H1 (cell line): Measurements from ENCODE around the gene PLA2G4F.

ENCODE experiments used
- CBX5 ChIP-seq: fragments of 300-800, 300-1000 bp; sonication (generic); IDR thresholded peaks from 2 replicates; pipeline ENCODE4 v1.7.1; 2016; ENCODE audit warnings: antibody characterized with exemption, low read length, low read depth
- POLR2A ChIP-seq, 2 experiments: IDR thresholded peaks; 1 replicate in 1 of 2; 2 replicates in 1 of 2; pipeline ENCODE4 v1.6.1; 2011; ENCODE audit warnings: low read depth in 2 of 2, low read length in 2 of 2, mild to moderate bottlenecking in 2 of 2; ENCODE audit errors: control extremely low read depth in 1 of 2

DNA sequence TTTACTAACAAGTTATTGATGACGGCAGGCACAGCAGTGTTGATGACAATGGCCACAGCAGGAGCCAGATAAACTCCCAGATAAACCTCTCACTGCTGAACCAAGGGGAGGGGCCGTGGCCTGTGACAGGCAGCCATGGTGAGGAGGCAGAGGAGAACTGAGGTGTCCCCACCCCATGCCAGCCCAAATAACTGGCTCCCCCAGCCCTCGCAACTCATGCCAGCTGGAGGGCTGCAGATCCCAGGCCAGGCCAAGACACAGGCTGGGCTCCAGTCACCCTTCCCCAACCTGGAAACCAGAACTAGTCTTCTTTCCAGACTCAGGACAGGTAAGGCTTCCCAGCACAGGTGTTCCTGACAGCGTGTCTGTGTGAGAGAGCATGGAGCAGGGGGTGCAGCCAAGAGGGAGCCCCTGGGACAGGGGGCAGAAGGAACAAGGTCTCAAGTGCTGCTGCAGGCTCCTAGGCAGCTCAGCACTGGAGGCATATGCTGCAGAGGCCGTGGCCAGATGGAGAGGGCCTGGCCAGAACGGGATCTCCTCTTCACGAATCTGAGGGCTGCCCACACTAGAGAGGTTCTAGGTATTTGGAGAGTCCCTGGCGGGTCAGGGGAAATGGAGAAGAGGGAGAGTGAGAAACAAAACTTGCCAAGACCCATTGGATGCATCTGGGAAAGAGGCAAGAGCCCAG lies 15.9 kb downstream of the PLA2G4F start:
- no peak for TF ChIP-seq POLR2A (IDR thresholded peaks at IDR 0.05; ENCODE audit: control extremely low read depth in 1 of 2, low read depth in 2 of 2, low read length in 2 of 2)
- no peak for TF ChIP-seq CBX5
